HCT116 (cell line): ENCODE data around the gene APBA3. TPM values are rescaled to one million over a fixed set of nuclear protein-coding genes. Genes with fewer than 3 reads are reported as not detected.

Experiments
- ATAC-seq: fragments of 200-7000 bp; cut with Tn5 transposase; 2 replicates; pipeline ENCODE4 v1.9.1; 2020; ENCODE audit warnings: mild to moderate bottlenecking, moderate library complexity
- BruUV-seq: library from RNA; stranded (reverse); fragments of 400-500 nt; replicated peaks from 2 replicates; lab custom pipeline; 2021; lab: Mats Ljungman, UMichigan
- CTCF ChIA-PET: fragments of 300-600 bp; sonication (Branson Sonifier 250); formaldehyde crosslinking; loops from one replicate; lab custom pipeline; 2021; ENCODE audit warnings: antibody characterized with exemption; lab: Charles Lee
- POLR2A ChIA-PET: fragments of 300-600, 350-600 bp; sonication (Branson Sonifier 250); formaldehyde crosslinking; loops from one replicate; lab custom pipeline; 2021; ENCODE audit warnings: antibody characterized with exemption; lab: Charles Lee
- RAD21 ChIA-PET, 2 experiments: fragments of 300-600 bp; sonication (Branson Sonifier 250); formaldehyde crosslinking; loops; one replicate each; lab custom pipeline; 2023; ENCODE audit warnings: low total read pairs in 2 of 2; ENCODE audit not compliant: uncharacterized antibody in 2 of 2, unreplicated experiment in 2 of 2, low non-redundant PET in 1 of 2; lab: Charles Lee
- DNase-seq: peaks from one replicate; pipeline ENCODE4 v3.0.0-alpha.2; 2010; ENCODE audit warnings: low read depth, low spot score
- H2AFZ ChIP-seq: fragments of 200-600 bp; shearing (Covaris generic), sonication (generic); 2 replicates; pipeline ENCODE4 v1.6.1; 2017; ENCODE audit warnings: low read depth, mixed run types, mixed read lengths, antibody characterized with exemption, low read length; ENCODE audit not compliant: poor library complexity, severe bottlenecking
- H3K27ac ChIP-seq: 2 replicates; pipeline ENCODE4 v1.5.1; 2012; ENCODE audit warnings: low read depth, low read length
- H3K27me3 ChIP-seq: fragments of 200-600 bp; sonication (generic); 2 replicates; pipeline ENCODE4 v1.6.1; 2016; ENCODE audit warnings: mixed run types, low read length, mixed read lengths; ENCODE audit not compliant: insufficient read depth
- H3K36me3 ChIP-seq, 2 experiments: fragments of 200-500 bp in 1 of 2; fragments of 200-600 bp in 1 of 2; sonication (Bioruptor generic) in 1 of 2; sonication (generic) in 1 of 2; 2 replicates each; pipeline versions ENCODE4 v1.5.1 to v1.6.1; 2014 to 2016; ENCODE audit warnings: low read length in 2 of 2, inconsistent platforms in 1 of 2, mixed read lengths in 1 of 2, mixed run types in 1 of 2; ENCODE audit not compliant: insufficient read depth in 2 of 2, control insufficient read depth in 1 of 2
- H3K4me1 ChIP-seq, 2 experiments: fragments of 200-600 bp in 1 of 2; sonication (generic) in 1 of 2; 2 replicates each; pipeline versions ENCODE4 v1.5.1 to v1.6.1; 2012 to 2017; ENCODE audit warnings: low read length in 2 of 2, inconsistent platforms in 1 of 2, mild to moderate bottlenecking in 1 of 2, mixed read lengths in 1 of 2, mixed run types in 1 of 2, moderate library complexity in 1 of 2; ENCODE audit not compliant: insufficient read depth in 2 of 2, control insufficient read depth in 1 of 2
- H3K4me2 ChIP-seq: fragments of 200-600 bp; sonication (generic); 2 replicates; pipeline ENCODE4 v1.6.1; 2017; ENCODE audit warnings: mixed run types, low read length, mixed read lengths
- H3K4me3 ChIP-seq, 2 experiments: fragments of 200-600 bp in 1 of 2; sonication (generic) in 1 of 2; replicated peaks in 1 of 2; 2 replicates each; pipeline ENCODE4 v1.5.1; 2011 to 2016; ENCODE audit warnings: low read length in 2 of 2, control low read depth in 1 of 2, low read depth in 1 of 2, mild to moderate bottlenecking in 1 of 2, mixed read lengths in 1 of 2, mixed run types in 1 of 2
- H3K79me2 ChIP-seq: fragments of 200-600 bp; sonication (generic); 2 replicates; pipeline ENCODE4 v1.6.1; 2017; ENCODE audit warnings: mild to moderate bottlenecking, mixed run types, low read length, moderate library complexity, mixed read lengths; ENCODE audit not compliant: insufficient read depth
- H3K9ac ChIP-seq: fragments of 200-600 bp; sonication (generic); 2 replicates; pipeline ENCODE4 v1.6.1; 2016; ENCODE audit warnings: low read length, mixed read lengths
- H3K9me2 ChIP-seq: fragments of 200-600 bp; sonication (generic), shearing (Covaris generic); 2 replicates; pipeline ENCODE4 v1.6.1; 2017; ENCODE audit warnings: mixed run types, mild to moderate bottlenecking, moderate library complexity; ENCODE audit not compliant: insufficient read depth
- H3K9me3 ChIP-seq, 2 experiments: fragments of 200-500 bp in 1 of 2; fragments of 200-600 bp in 1 of 2; sonication (Bioruptor generic) in 1 of 2; sonication (generic) in 1 of 2; 2 replicates each; pipeline ENCODE4 v1.6.1; 2014 to 2017; ENCODE audit warnings: low read length in 2 of 2, mixed read lengths in 2 of 2, inconsistent platforms in 1 of 2, low read depth in 1 of 2, mild to moderate bottlenecking in 1 of 2, mixed run types in 1 of 2, moderate library complexity in 1 of 2; ENCODE audit not compliant: control insufficient read depth in 1 of 2, insufficient read depth in 1 of 2
- H4K20me1 ChIP-seq: fragments of 200-600 bp; sonication (generic), shearing (Covaris generic); 2 replicates; pipeline ENCODE4 v1.6.1; 2017; ENCODE audit warnings: mixed run types, mild to moderate bottlenecking, moderate library complexity; ENCODE audit not compliant: insufficient read depth
- ATF3 ChIP-seq: IDR thresholded peaks from 2 replicates; pipeline ENCODE4 v1.6.1; 2012
- CBX3 ChIP-seq: IDR thresholded peaks from 2 replicates; pipeline ENCODE4 v1.6.1; 2012; ENCODE audit warnings: low read depth
- CEBPB ChIP-seq: IDR thresholded peaks from 2 replicates; pipeline ENCODE4 v1.6.1; 2012; ENCODE audit warnings: low read depth
- CTCF ChIP-seq, 3 experiments: fragments of 200-600 bp in 1 of 3; sonication (generic) in 1 of 3; IDR thresholded peaks in 2 of 3; conservative IDR thresholded peaks in 1 of 3; 2 replicates each; pipeline ENCODE4 v1.5.1; 2012 to 2017; ENCODE audit warnings: low read depth in 2 of 3, low read length in 2 of 3, antibody characterized with exemption in 1 of 3, borderline replicate concordance in 1 of 3, control low read depth in 1 of 3, mild to moderate bottlenecking in 1 of 3, mixed read lengths in 1 of 3, mixed run types in 1 of 3, moderate library complexity in 1 of 3; ENCODE audit not compliant: insufficient read depth in 1 of 3
- EGR1 ChIP-seq: IDR thresholded peaks from 2 replicates; pipeline ENCODE4 v1.6.1; 2012; ENCODE audit warnings: low read depth
- ELF1 ChIP-seq: IDR thresholded peaks from 2 replicates; pipeline ENCODE4 v1.6.1; 2012; ENCODE audit warnings: low read depth, borderline replicate concordance
- EZH2phosphoT487 ChIP-seq: fragments of 200-600 bp; IDR thresholded peaks from 2 replicates; pipeline ENCODE4 v1.6.1; 2018; ENCODE audit warnings: antibody characterized with exemption, borderline replicate concordance
- JUND ChIP-seq: IDR thresholded peaks from 2 replicates; pipeline ENCODE4 v1.6.1; 2012
- MAX ChIP-seq: IDR thresholded peaks from 2 replicates; pipeline ENCODE4 v1.6.1; 2012
- POLR2A ChIP-seq: IDR thresholded peaks from 2 replicates; pipeline ENCODE4 v1.7.0; 2011; ENCODE audit warnings: borderline replicate concordance; ENCODE audit not compliant: insufficient read depth, insufficient read length; ENCODE audit errors: extremely low read depth
- POLR2AphosphoS5 ChIP-seq: IDR thresholded peaks from 2 replicates; pipeline ENCODE4 v1.6.1; 2011; ENCODE audit warnings: mild to moderate bottlenecking, low read depth, low read length, moderate library complexity
- RAD21 ChIP-seq: IDR thresholded peaks from 2 replicates; pipeline ENCODE4 v1.6.1; 2012; ENCODE audit warnings: low read depth, mild to moderate bottlenecking
- REST ChIP-seq: IDR thresholded peaks from 2 replicates; pipeline ENCODE4 v1.6.1; 2012; ENCODE audit warnings: low read depth
- SP1 ChIP-seq: IDR thresholded peaks from 2 replicates; pipeline ENCODE4 v1.6.1; 2012; ENCODE audit warnings: low read depth
- SRF ChIP-seq: IDR thresholded peaks from 2 replicates; pipeline ENCODE4 v1.6.1; 2012; ENCODE audit warnings: low read depth
- YY1 ChIP-seq: IDR thresholded peaks from 2 replicates; pipeline ENCODE4 v1.6.1; 2011; ENCODE audit warnings: low read length, low read depth, moderate library complexity, mild to moderate bottlenecking; ENCODE audit not compliant: insufficient replicate concordance; ENCODE audit errors: extremely low read depth
- ZFX ChIP-seq: fragments of 450-650 bp; IDR thresholded peaks from 2 replicates; pipeline ENCODE4 v1.6.1; 2017
- ZNF274 ChIP-seq: fragments of 200-500 bp; sonication (Bioruptor generic); IDR thresholded peaks from 2 replicates; pipeline ENCODE4 v1.6.1; 2014; ENCODE audit warnings: mild to moderate bottlenecking, low read depth, low read length, inconsistent platforms
- intact Hi-C: fragments of 100-400 bp; cut with micrococcal nuclease; formaldehyde crosslinking; loops from 2 replicates; pipeline ENCODE4 v1.10.0; 2022
- total RNA-seq: library from RNA; stranded (reverse); gene quantifications from one replicate; pipeline ENCODE4 v1.2.1, GENCODE V29; 2021; ENCODE audit not compliant: unreplicated experiment

Gene APBA3
- total RNA-seq, 1 experiment from 2014 or later: 29.5 TPM

- Histone ChIP-seq H3K4me3 (no peak overlapping the region), H2AFZ (no peak overlapping the region), H3K27ac (peak overlapping the region; percentile 25; the same call in 1 of the 2 replicates), H3K79me2 (no peaks in the 10 kb centered on the region), H3K9me2 (no peaks in the 10 kb centered on the region), H3K36me3 (no peaks in the 10 kb centered on the region), H3K4me1 (peaks cover 59 to 86% of the 10 kb centered on the region in 2 experiments), H4K20me1 (no peaks in the 10 kb centered on the region), H3K9me3 (no peaks in the 10 kb centered on the region), H3K9ac (no peak overlapping the region), H3K4me2 (peak overlapping the region; percentile 49), H3K27me3 (no peaks in the 10 kb centered on the region)
- BruUV-seq: no TSS peak
- POLR2A ChIA-PET: no interaction called here
- CTCF ChIA-PET: no interaction called here
- intact Hi-C loops: no loop called here
- DNase-seq (no peak), ATAC-seq (no peak)
- RAD21 ChIA-PET: interaction anchor here in 1 of 2 experiments (0.6 kb wide), 1 partner anchor 110 kb away, joined by 3 read pairs; no protein-coding TSS in a partner anchor
- TF ChIP-seq ELF1 (no peak), POLR2AphosphoS5 (no peak), SRF (no peak), CBX3 (no peak), YY1 (no peak), EGR1 (no peak), SP1 (no peak), RAD21 (no peak), ZNF274 (no peak), ZFX (no peak), ATF3 (no peak), CTCF (IDR thresholded peaks at IDR 0.05 in 2 of 3, conservative IDR thresholded peaks at IDR 0.05 in 1 of 3; ENCODE audit: borderline replicate concordance in 1 of 3, insufficient read depth in 1 of 3, low read depth in 2 of 3, low read length in 2 of 3) (no peak), REST (no peak), CEBPB (no peak), POLR2A (no peak), EZH2phosphoT487 (no peak), MAX (no peak), JUND (no peak)
Observed at GRCh38 chr19:3716147-3716668, 45.3 kb downstream of the APBA3 start.
